Mesothelial cell of epicardium (in vitro differentiated cells): ENCODE measurements around the gene SLC39A6. TPM values are rescaled to one million over a fixed set of nuclear protein-coding genes. Genes with fewer than 3 reads are reported as not detected.

ENCODE experiments used
- DNase-seq, 2 experiments: peaks; one replicate each; pipeline ENCODE4 v3.0.0; 2021; ENCODE audit warnings: low spot score in 2 of 2; ENCODE audit not compliant: unreplicated experiment in 2 of 2
- H3K27ac Mint-ChIP-seq: 2 replicates; pipeline ENCODE4 v1.8.0; 2021; ENCODE audit warnings: mixed read lengths
- H3K27me3 Mint-ChIP-seq: 2 replicates; pipeline ENCODE4 v1.8.0; 2021; ENCODE audit warnings: low read depth, mixed read lengths
- H3K36me3 Mint-ChIP-seq: 2 replicates; pipeline ENCODE4 v1.8.0; 2021; ENCODE audit warnings: mixed read lengths
- H3K4me1 Mint-ChIP-seq: 2 replicates; pipeline ENCODE4 v1.8.0; 2021; ENCODE audit warnings: mixed read lengths
- H3K4me3 Mint-ChIP-seq: 2 replicates; pipeline ENCODE4 v1.8.0; 2021; ENCODE audit warnings: mild to moderate bottlenecking, moderate library complexity, mixed read lengths
- H3K9me3 Mint-ChIP-seq: 2 replicates; pipeline ENCODE4 v1.8.0; 2021; ENCODE audit warnings: mixed read lengths
- total RNA-seq: library from RNA; stranded (reverse); gene quantifications from 3 replicates; pipeline ENCODE4 v1.2.1, GENCODE V29; 2021
- TF ChIP-seq, protein P1 (sequence below): fragments of 200-600 bp; sonication (generic); IDR thresholded peaks from one replicate; pipeline ENCODE4 v1.5.0; 2021; ENCODE audit warnings: antibody characterized with exemption; ENCODE audit not compliant: unreplicated experiment

The SLC39A6 gene
- total RNA-seq, 1 donor from 2014 or later, result 43.1 TPM

DNA sequence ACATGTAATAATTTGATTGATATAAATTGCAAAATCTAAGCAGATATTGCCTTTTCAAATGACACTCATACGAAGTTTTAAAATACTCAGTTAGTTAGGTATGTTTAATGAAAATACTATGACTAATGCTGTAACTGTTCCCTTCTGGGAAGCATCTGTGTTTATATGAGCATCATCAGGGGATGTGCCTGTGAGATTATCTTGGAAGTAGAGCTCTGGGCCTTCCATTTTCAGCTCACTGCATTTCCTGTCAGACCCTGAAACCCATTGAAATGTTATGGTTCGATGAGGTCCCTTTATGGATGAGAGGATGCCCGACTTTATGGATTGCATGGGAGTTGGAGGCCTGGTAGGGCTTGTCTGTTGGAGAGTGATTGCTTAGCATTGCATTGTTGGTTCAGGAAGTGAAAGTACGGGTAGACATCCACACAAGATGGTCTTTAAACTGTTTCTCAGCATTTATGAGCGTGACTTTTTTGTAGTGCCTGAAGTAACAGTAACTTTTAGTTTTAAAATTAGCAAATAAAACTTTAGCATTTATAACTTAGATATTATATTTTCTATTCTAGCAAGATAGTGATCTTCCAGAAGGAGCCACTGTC is 29.2 kb upstream of the SLC39A6 start:
- Mint-ChIP-seq H3K9me3 (no peaks in the 10 kb centered on the region), H3K4me1 (no peaks in the 10 kb centered on the region), H3K4me3 (no peak overlapping the region), H3K27me3 (no peaks in the 10 kb centered on the region), H3K27ac (peak overlapping the region; percentile 5), H3K36me3 (peaks cover 50% of the 10 kb centered on the region)
- TF ChIP-seq, protein P1, sequence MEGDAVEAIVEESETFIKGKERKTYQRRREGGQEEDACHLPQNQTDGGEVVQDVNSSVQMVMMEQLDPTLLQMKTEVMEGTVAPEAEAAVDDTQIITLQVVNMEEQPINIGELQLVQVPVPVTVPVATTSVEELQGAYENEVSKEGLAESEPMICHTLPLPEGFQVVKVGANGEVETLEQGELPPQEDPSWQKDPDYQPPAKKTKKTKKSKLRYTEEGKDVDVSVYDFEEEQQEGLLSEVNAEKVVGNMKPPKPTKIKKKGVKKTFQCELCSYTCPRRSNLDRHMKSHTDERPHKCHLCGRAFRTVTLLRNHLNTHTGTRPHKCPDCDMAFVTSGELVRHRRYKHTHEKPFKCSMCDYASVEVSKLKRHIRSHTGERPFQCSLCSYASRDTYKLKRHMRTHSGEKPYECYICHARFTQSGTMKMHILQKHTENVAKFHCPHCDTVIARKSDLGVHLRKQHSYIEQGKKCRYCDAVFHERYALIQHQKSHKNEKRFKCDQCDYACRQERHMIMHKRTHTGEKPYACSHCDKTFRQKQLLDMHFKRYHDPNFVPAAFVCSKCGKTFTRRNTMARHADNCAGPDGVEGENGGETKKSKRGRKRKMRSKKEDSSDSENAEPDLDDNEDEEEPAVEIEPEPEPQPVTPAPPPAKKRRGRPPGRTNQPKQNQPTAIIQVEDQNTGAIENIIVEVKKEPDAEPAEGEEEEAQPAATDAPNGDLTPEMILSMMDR, result no peak
- no peak for DNase-seq

DNA sequence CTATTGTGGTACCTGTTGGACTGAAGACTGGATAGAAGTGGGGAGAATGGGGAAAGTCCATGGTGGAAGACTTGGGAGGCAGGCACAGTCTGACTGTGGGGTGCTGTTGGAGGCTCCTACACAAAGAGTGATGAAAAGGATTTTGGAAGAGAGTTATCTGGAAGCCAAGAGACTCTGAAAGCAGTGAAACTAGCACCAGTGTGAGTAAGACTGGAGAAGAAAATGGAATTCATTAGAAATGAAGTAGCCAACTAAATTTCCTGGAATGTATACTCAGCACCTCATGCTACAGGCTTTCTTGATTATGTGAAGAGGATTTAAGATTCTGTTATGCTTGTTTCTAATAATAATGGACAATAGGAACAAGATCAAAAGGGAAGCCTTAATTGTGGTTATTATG is 28.3 kb upstream of the SLC39A6 start:
- Mint-ChIP-seq H3K4me1 (no peaks in the 10 kb centered on the region), H3K4me3 (no peak overlapping the region), H3K27me3 (no peaks in the 10 kb centered on the region), H3K27ac (no peak overlapping the region), H3K36me3 (peaks cover 57% of the 10 kb centered on the region), H3K9me3 (no peaks in the 10 kb centered on the region)
- TF ChIP-seq, protein P1, result no peak
- no peak for DNase-seq

DNA sequence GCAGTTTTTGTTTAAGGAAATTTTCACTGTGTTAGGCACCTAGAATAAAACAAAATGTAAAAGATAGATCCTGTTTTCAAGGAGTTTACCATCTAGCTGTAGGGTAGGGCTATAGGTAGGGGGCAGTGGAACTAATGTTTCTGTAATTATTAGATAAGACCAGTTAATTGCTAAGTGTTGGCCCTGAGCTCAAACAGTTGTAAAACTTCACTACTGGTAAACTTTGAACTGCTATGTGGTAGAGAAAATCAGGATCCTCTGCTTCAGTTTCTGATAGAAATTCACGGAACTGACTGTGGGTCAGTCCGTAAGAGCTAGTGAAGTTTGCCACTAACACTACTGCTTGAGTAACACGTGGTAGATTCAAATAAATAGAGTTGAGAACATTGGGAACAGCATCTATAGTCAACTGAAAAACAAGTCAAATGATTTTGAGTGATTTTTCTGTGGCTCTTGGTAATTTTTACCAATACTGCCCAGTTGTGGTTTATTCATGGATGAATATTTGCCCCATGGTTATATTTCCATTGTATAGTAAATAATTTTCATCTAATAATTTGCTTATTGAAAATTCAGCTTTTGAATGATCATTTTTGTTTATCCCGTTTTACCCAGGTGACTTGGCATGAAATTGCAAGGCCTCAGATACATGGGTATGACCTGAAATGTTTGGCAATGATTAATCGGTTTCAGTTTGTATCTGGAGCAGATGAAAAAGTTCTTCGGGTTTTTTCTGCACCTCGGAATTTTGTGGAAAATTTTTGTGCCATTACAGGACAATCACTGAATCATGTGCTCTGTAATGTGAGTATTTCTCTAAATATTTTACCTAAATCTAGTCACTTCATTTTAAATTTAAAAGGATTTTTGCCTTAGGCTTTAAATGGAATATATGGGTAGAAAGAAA is 27.0 kb upstream of the SLC39A6 start:
- Mint-ChIP-seq H3K27me3 (no peaks in the 10 kb centered on the region), H3K9me3 (no peaks in the 10 kb centered on the region), H3K36me3 (peaks cover 52% of the 10 kb centered on the region), H3K27ac (no peak overlapping the region), H3K4me3 (no peak overlapping the region), H3K4me1 (no peaks in the 10 kb centered on the region)
- DNase-seq, result no peak
- TF ChIP-seq, protein P1, result no peak

DNA sequence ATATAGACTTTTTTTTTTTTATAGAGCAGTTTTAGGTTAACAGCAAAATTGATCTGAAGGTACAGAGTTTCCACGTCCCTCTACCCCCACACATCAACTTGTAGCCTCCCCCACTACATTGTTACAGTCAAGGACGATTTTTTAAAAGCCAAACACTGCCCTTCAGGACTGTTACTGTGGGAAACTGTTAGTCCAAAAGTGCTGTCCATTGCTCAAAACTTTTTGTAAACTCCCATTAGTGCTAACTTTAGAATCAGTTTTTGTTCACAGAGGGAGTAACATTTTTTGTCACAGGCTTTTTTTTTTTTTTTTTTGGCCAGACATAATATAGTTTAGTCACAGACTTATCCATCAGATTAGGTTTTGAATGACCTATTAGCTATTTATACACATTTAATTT is 24.6 kb upstream of the SLC39A6 start:
- no peaks in the 10 kb centered on the region for H3K4me1 Mint-ChIP-seq
- peaks cover 50% of the 10 kb centered on the region for H3K36me3 Mint-ChIP-seq
- no peaks in the 10 kb centered on the region for H3K27me3 Mint-ChIP-seq
- H3K4me3 Mint-ChIP-seq, result no peak overlapping the region
- DNase-seq, result no peak
- TF ChIP-seq, protein P1, result no peak
- no peak overlapping the region for H3K27ac Mint-ChIP-seq
- H3K9me3 Mint-ChIP-seq, result no peaks in the 10 kb centered on the region

DNA sequence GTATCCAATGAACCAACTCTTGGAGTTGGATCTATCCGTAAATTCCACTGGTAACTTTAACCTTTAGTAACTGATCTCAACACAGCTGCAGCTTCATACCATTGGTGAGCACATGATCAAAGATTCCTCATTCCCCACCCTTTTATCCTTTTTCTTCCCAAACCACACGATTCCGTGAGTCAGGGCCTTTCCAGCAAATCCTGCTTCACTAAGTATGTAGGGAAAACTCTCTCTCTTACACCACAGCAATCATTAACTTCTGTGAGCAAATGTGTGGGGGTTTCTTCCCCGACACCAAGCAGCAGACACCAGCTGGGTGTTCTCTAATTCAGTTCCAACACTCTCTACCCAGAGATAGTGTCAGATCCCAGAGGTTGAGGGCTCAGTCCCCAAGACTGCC is 24.1 kb upstream of the SLC39A6 start:
- Mint-ChIP-seq H3K4me1 (no peaks in the 10 kb centered on the region), H3K4me3 (no peak overlapping the region), H3K36me3 (peaks cover 48% of the 10 kb centered on the region), H3K9me3 (no peaks in the 10 kb centered on the region), H3K27me3 (no peaks in the 10 kb centered on the region), H3K27ac (peak overlapping the region; percentile 39)
- DNase-seq, result no peak
- TF ChIP-seq, protein P1, result no peak
